ENCODE results near the gene TICRR. TPM values are rescaled to one million over a fixed set of nuclear protein-coding genes. Genes with fewer than 3 reads are reported as not detected.

TICRR gene
- total RNA-seq, 4 donors from 2014 or later: 0.60 TPM; not detected in 3

DNA sequence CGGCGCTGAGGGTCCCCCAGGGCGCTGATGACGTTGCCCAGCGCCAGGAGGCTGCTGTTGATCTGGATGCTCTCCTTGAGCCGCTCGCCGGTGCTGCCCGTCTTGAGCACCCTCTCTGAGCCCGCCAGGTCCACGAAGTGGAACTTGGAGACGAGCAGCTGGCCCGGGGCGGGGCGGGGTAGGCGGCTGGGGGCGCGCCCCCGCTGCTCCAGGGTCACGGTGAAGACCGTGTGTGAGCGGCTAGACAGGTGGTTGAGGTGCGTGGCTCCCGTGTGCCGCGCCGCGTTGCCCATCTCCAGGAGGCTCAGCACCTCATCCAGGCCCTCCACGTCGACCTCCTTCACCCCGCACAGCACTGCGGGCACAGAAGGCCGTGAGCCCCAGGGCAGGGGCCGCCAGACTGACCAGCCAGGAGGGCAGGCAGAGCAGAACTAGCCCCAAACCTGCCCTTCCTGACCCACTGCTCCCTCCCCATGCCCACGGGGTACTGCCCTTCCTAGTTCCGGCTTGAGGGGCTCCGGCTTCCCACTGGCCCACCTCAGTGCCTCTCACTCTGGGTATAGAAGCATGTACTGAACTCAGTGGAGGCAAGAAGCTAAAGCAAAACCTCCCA is 73.8 kb downstream of the TICRR start:
- Histone ChIP-seq H3K9me3 (no peaks in the 10 kb centered on the region), H3K36me3 (peaks cover 0 to 31% (median 0%) of the 10 kb centered on the region in 3 donors), H3K27ac (no peak overlapping the region), H3K4me1 (peaks cover 0 to 8% (median 0%) of the 10 kb centered on the region in 4 donors), H3K4me3 (no peak overlapping the region), H3K27me3 (peaks cover 0 to 5% of the 10 kb centered on the region in 2 donors)
- DNase-seq (ENCODE audit: low spot score in 2 of 2): no peak
- TF ChIP-seq POLR2A (IDR thresholded peaks at IDR 0.05): no peak
- no peak for TF ChIP-seq EP300 (IDR thresholded peaks at IDR 0.05)
- TF ChIP-seq CTCF (IDR thresholded peaks at IDR 0.05): no peak
- 96% methylated on average over 14 to 31 of the region's 37 CpGs for WGBS, 2 donors

DNA sequence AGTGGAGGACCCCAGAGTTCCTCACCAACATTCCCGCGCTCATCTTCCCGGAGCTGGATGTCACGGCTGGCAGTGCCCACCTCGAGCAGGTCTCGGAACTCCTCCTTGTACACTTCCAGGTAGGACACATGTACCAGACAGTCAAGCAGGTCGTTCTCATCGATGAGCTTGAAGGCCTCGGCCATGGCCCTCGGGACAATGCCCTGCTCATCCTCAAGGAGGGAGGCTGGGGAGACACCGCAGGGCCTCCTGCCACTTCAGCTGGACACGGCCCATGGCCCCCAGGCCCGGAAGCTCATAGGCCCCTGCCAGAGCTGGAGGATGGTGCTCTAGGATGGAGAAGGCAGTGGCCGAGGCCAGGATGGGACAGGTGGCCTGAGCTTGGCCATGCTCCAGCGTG is 74.4 kb downstream of the TICRR start:
- WGBS, 2 donors: 91 to 93% methylated on average over 15 of the region's 15 CpGs
- Histone ChIP-seq H3K4me1 (peaks cover 0 to 14% (median 3%) of the 10 kb centered on the region in 4 donors), H3K36me3 (peaks cover 0 to 31% (median 0%) of the 10 kb centered on the region in 3 donors), H3K27ac (no peak overlapping the region), H3K4me3 (no peak overlapping the region), H3K9me3 (no peaks in the 10 kb centered on the region), H3K27me3 (peaks cover 0 to 9% of the 10 kb centered on the region in 2 donors)
- TF ChIP-seq EP300 (IDR thresholded peaks at IDR 0.05) (no peak), CTCF (IDR thresholded peaks at IDR 0.05) (no peak), POLR2A (IDR thresholded peaks at IDR 0.05) (no peak)
- no peak for DNase-seq (ENCODE audit: low spot score in 2 of 2)

GRCh38 chr15:89652131-89652530 is 76.9 kb downstream of the TICRR start:
- Histone ChIP-seq H3K4me3 (no peak overlapping the region), H3K36me3 (peaks cover 0 to 16% (median 0%) of the 10 kb centered on the region in 3 donors), H3K9me3 (no peaks in the 10 kb centered on the region), H3K27me3 (peaks cover 0 to 15% of the 10 kb centered on the region in 2 donors), H3K27ac (no peak overlapping the region), H3K4me1 (peaks cover 0 to 21% (median 5%) of the 10 kb centered on the region in 4 donors)
- TF ChIP-seq CTCF (IDR thresholded peaks at IDR 0.05) (no peak), EP300 (IDR thresholded peaks at IDR 0.05) (no peak), POLR2A (IDR thresholded peaks at IDR 0.05) (no peak)
- 86 to 87% methylated on average over 7 of the region's 7 CpGs for WGBS, 2 donors
- no peak for DNase-seq (ENCODE audit: low spot score in 2 of 2)

- H3K27ac ChIP-seq: no peak overlapping the region
- H3K4me1 ChIP-seq: peaks cover 0 to 18% (median 5%) of the 10 kb centered on the region in 4 donors
- no peak overlapping the region for H3K4me3 ChIP-seq
- WGBS, 2 donors: 81 to 87% methylated on average over 10 to 16 of the region's 16 CpGs
- H3K9me3 ChIP-seq: no peaks in the 10 kb centered on the region
- H3K36me3 ChIP-seq: peaks cover 0 to 16% (median 0%) of the 10 kb centered on the region in 3 donors
- no peak for DNase-seq (ENCODE audit: low spot score in 2 of 2)
- peaks cover 0 to 15% of the 10 kb centered on the region in 2 donors for H3K27me3 ChIP-seq
- TF ChIP-seq CTCF (IDR thresholded peaks at IDR 0.05) (no peak), POLR2A (IDR thresholded peaks at IDR 0.05) (no peak), EP300 (IDR thresholded peaks at IDR 0.05) (no peak)
Measured at GRCh38 chr15:89652666-89653065, 77.4 kb downstream of the TICRR start.

DNA sequence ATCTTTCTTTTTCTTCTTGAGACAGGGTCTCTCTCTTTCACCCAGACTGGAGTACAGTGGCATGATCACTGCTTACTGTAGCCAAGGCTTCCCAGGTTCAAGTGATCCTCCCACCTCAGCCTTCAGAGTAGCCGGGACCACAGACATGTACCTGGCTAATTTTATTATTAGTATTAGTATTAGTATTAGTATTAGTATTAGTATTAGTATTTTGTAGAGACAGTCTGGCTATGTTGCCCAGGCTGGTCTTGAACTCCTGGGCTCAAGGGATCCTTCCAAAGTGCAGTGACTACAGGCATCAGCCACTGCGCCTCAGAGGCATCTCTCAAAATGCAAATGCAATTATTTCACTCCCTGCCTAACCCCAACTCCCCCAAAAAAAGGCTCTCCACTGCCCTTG is 78.3 kb downstream of the TICRR start:
- no peak for DNase-seq (ENCODE audit: low spot score in 2 of 2)
- H3K4me3 ChIP-seq: no peak overlapping the region

More for the DNA sequence above, 78.3 kb downstream of the TICRR start:
- Histone ChIP-seq H3K27ac (no peak overlapping the region), H3K9me3 (no peaks in the 10 kb centered on the region), H3K36me3 (peaks cover 0 to 12% (median 0%) of the 10 kb centered on the region in 3 donors), H3K4me1 (peaks cover 0 to 18% (median 5%) of the 10 kb centered on the region in 4 donors), H3K27me3 (peaks cover 0 to 15% of the 10 kb centered on the region in 2 donors)
- 98 to 100% methylated on average over 2 of the region's 2 CpGs for WGBS, 2 donors
- TF ChIP-seq CTCF (IDR thresholded peaks at IDR 0.05) (no peak), POLR2A (IDR thresholded peaks at IDR 0.05) (no peak), EP300 (IDR thresholded peaks at IDR 0.05) (no peak)

All from tibial nerve (tissue), 4 donors.